IMR-90 (cell line): ENCODE results near the gene TCEAL5. TPM values are rescaled to one million over a fixed set of nuclear protein-coding genes. Genes with fewer than 3 reads are reported as not detected.

Experiments used
- ATAC-seq: fragments of 200-7000 bp; cut with Tn5 transposase; 2 replicates; pipeline ENCODE4 v1.9.1; 2020; ENCODE audit warnings: low read depth, mild to moderate bottlenecking, moderate library complexity
- BruUV-seq: library from RNA; stranded (reverse); fragments of 400-500 nt; replicated peaks from 2 replicates; lab custom pipeline; 2021; lab: Mats Ljungman, UMichigan
- CTCF ChIA-PET: fragments of 300-600 bp; formaldehyde crosslinking; extraction: SDS; loops from one replicate; lab custom pipeline; 2021; ENCODE audit warnings: antibody characterized with exemption; lab: Yijun Ruan, JAX
- POLR2A ChIA-PET: fragments of 300-600 bp; sonication (Branson Sonifier 250); formaldehyde crosslinking; loops from one replicate; lab custom pipeline; 2022; ENCODE audit warnings: antibody characterized with exemption; ENCODE audit not compliant: unreplicated experiment; lab: Charles Lee
- DNase-seq: peaks from one replicate; pipeline ENCODE4 v3.0.0; 2013
- H2AFZ ChIP-seq: replicated peaks from 2 replicates; pipeline ENCODE3; 2013; ENCODE audit warnings: low read length, mild to moderate bottlenecking; ENCODE audit not compliant: poor library complexity
- H2AK5ac ChIP-seq: 2 replicates; pipeline ENCODE4 v1.6.1; 2013; ENCODE audit warnings: low read depth, low read length, inconsistent platforms
- H2AK9ac ChIP-seq: replicated peaks from 2 replicates; pipeline ENCODE3; 2013; ENCODE audit warnings: mild to moderate bottlenecking, low read depth, low read length, moderate library complexity; ENCODE audit not compliant: poor library complexity
- H2BK120ac ChIP-seq: 2 replicates; pipeline ENCODE4 v1.6.1; 2013; ENCODE audit warnings: low read depth, low read length, inconsistent platforms
- H2BK15ac ChIP-seq: 3 replicates; pipeline ENCODE4 v1.6.1; 2013; ENCODE audit warnings: low read depth, low read length, inconsistent platforms
- H2BK20ac ChIP-seq: 2 replicates; pipeline ENCODE4 v1.6.1; 2013; ENCODE audit warnings: low read depth, mild to moderate bottlenecking, inconsistent platforms, low read length, moderate library complexity
- H2BK5ac ChIP-seq: 2 replicates; pipeline ENCODE4 v1.6.1; 2013; ENCODE audit warnings: mild to moderate bottlenecking, low read depth, low read length, inconsistent platforms; ENCODE audit not compliant: poor library complexity, severe bottlenecking
- H3K14ac ChIP-seq: replicated peaks from 2 replicates; pipeline ENCODE4 v1.6.1; 2013; ENCODE audit warnings: low read depth, low read length, inconsistent platforms
- H3K18ac ChIP-seq: 2 replicates; pipeline ENCODE4 v1.6.1; 2013; ENCODE audit warnings: low read depth, low read length, control low read depth
- H3K23ac ChIP-seq: 2 replicates; pipeline ENCODE4 v1.6.1; 2013; ENCODE audit warnings: low read depth, low read length, inconsistent platforms
- H3K27ac ChIP-seq: 2 replicates; pipeline ENCODE4 v1.5.1; 2013; ENCODE audit warnings: mild to moderate bottlenecking, control low read depth, low read length; ENCODE audit not compliant: insufficient read depth
- H3K27me3 ChIP-seq: 2 replicates; pipeline ENCODE4 v1.6.1; 2013; ENCODE audit warnings: low read length; ENCODE audit not compliant: control insufficient read depth, insufficient read depth
- H3K36me3 ChIP-seq: 2 replicates; pipeline ENCODE4 v1.6.1; 2013; ENCODE audit warnings: low read length, mixed read lengths; ENCODE audit not compliant: control insufficient read depth, insufficient read depth
- H3K4ac ChIP-seq: 2 replicates; pipeline ENCODE4 v1.6.1; 2013; ENCODE audit warnings: low read depth, low read length, inconsistent platforms
- H3K4me1 ChIP-seq: 2 replicates; pipeline ENCODE4 v1.6.1; 2013; ENCODE audit warnings: low read length, mixed read lengths; ENCODE audit not compliant: control insufficient read depth, insufficient read depth
- H3K4me2 ChIP-seq: 2 replicates; pipeline ENCODE4 v1.6.1; 2013; ENCODE audit warnings: low read depth, mild to moderate bottlenecking, control low read depth, low read length, moderate library complexity
- H3K4me3 ChIP-seq: 2 replicates; pipeline ENCODE4 v1.5.1; 2013; ENCODE audit warnings: low read depth, mild to moderate bottlenecking, control low read depth, low read length, moderate library complexity; ENCODE audit not compliant: insufficient read depth
- H3K56ac ChIP-seq: 2 replicates; pipeline ENCODE4 v1.6.1; 2013; ENCODE audit warnings: low read length, inconsistent platforms; ENCODE audit not compliant: insufficient read depth; ENCODE audit errors: extremely low read depth
- H3K79me1 ChIP-seq, 2 experiments: 2 replicates each; pipeline ENCODE4 v1.6.1; 2013; ENCODE audit warnings: low read length in 2 of 2, inconsistent platforms in 1 of 2, low read depth in 1 of 2
- H3K9ac ChIP-seq: 2 replicates; pipeline ENCODE4 v1.6.1; 2013; ENCODE audit warnings: low read depth, low read length, control low read depth
- H3K9me1 ChIP-seq: 2 replicates; pipeline ENCODE4 v1.6.1; 2013; ENCODE audit warnings: low read length, inconsistent platforms; ENCODE audit not compliant: insufficient read depth
- H3K9me3 ChIP-seq: 2 replicates; pipeline ENCODE4 v1.6.1; 2013; ENCODE audit warnings: low read length; ENCODE audit not compliant: control insufficient read depth, insufficient read depth
- H4K20me1 ChIP-seq: 2 replicates; pipeline ENCODE4 v1.6.1; 2013; ENCODE audit warnings: low read length, inconsistent platforms; ENCODE audit not compliant: insufficient read depth
- H4K5ac ChIP-seq: 2 replicates; pipeline ENCODE4 v1.6.1; 2013; ENCODE audit warnings: mild to moderate bottlenecking, low read depth, low read length, control low read depth
- H4K8ac ChIP-seq, 2 experiments: 2 replicates each; pipeline ENCODE4 v1.6.1; 2013; ENCODE audit warnings: low read depth in 2 of 2, low read length in 2 of 2, control low read depth in 1 of 2, inconsistent platforms in 1 of 2
- H4K91ac ChIP-seq: 2 replicates; pipeline ENCODE4 v1.6.1; 2013; ENCODE audit warnings: low read depth, low read length, inconsistent platforms; ENCODE audit not compliant: insufficient read depth
- BHLHE40 ChIP-seq: fragments of 150-350 bp; IDR thresholded peaks from 2 replicates; pipeline ENCODE4 v1.6.1; 2016; ENCODE audit warnings: mild to moderate bottlenecking, low read depth, low read length
- ELK1 ChIP-seq: fragments of 150-350 bp; IDR thresholded peaks from 2 replicates; pipeline ENCODE4 v1.6.1; 2016; ENCODE audit warnings: low read depth, mild to moderate bottlenecking, low read length, moderate library complexity, borderline replicate concordance
- MAFK ChIP-seq: IDR thresholded peaks from 2 replicates; pipeline ENCODE4 v1.6.1; 2012; ENCODE audit warnings: low read depth, low read length, improper control_type of control experiment
- MAZ ChIP-seq: IDR thresholded peaks from 2 replicates; pipeline ENCODE4 v1.6.1; 2012; ENCODE audit warnings: low read depth, mild to moderate bottlenecking, low read length, improper control_type of control experiment, moderate library complexity, borderline replicate concordance
- RCOR1 ChIP-seq: IDR thresholded peaks from 2 replicates; pipeline ENCODE4 v1.6.1; 2012; ENCODE audit warnings: mild to moderate bottlenecking, low read length, improper control_type of control experiment; ENCODE audit not compliant: insufficient replicate concordance
- RFX5 ChIP-seq: IDR thresholded peaks from 2 replicates; pipeline ENCODE4 v1.8.0; 2012; ENCODE audit warnings: low read depth, mild to moderate bottlenecking, low read length, moderate library complexity
- USF2 ChIP-seq: fragments of 150-350 bp; IDR thresholded peaks from 2 replicates; pipeline ENCODE4 v1.6.1; 2017; ENCODE audit warnings: mild to moderate bottlenecking, antibody characterized with exemption, low read length, low read depth
- WGBS, 2 experiments: methylation state at CpG; one replicate each; pipeline versions ENCODE4 v1.1.5 to v1.1.7; 2013; ENCODE audit warnings: missing lambda C conversion rate in 2 of 2; ENCODE audit not compliant: insufficient read length in 1 of 2; ENCODE audit errors: extremely low coverage in 2 of 2; 5-methylcytosine and 5-hydroxymethylcytosine counted together
- dilution Hi-C: fragments of 300-500 bp; cut with HindIII; formaldehyde crosslinking; loops from one replicate; pipeline ENCODE4 v1.14.3; 2018; ENCODE audit warnings: low sequenced_read_pairs; ENCODE audit not compliant: unreplicated experiment
- in situ Hi-C: fragments of 300-500 bp; cut with MboI; formaldehyde crosslinking; loops from 3 replicates; pipeline ENCODE4 v1.14.3; 2019; ENCODE audit warnings: low sequenced_read_pairs, inconsistent platforms, mixed read lengths
- intact Hi-C: fragments of 100-400 bp; cut with micrococcal nuclease; formaldehyde crosslinking; loops from 2 replicates; pipeline ENCODE4 v1.10.0; 2022
- polyA plus RNA-seq, 3 experiments: library from polyadenylated mRNA; depleted of rRNA; stranded (reverse); fragments of >200 nt; gene quantifications; 2 replicates each; pipeline ENCODE4 v1.2.3, GENCODE V29; 2012; ENCODE audit warnings: low replicate concordance in 1 of 3
- total RNA-seq: library from RNA; depleted of rRNA; stranded (reverse); fragments of >200 nt; gene quantifications from 2 replicates; pipeline ENCODE4 v1.2.3, GENCODE V29; 2012

Gene TCEAL5
- total and polyA plus RNA-seq, 2 of the 4 experiments (the other 2 are of a cell fraction): not detected

GRCh38 chrX:103250977-103251376, 25.6 kb downstream of the TCEAL5 start:
- TF ChIP-seq MAZ (no peak), BHLHE40 (no peak), RFX5 (no peak), ELK1 (no peak), USF2 (no peak), RCOR1 (no peak), MAFK (no peak)
- WGBS, 2 experiments: no CpG with 5 or more reads among the region's 5 CpGs
- H3K4me3 ChIP-seq: no peak overlapping the region
- no peak overlapping the region for H2BK15ac ChIP-seq
- POLR2A ChIA-PET: no interaction called here
- no peak overlapping the region for H2BK120ac ChIP-seq
- H3K4ac ChIP-seq: no peak overlapping the region
- DNase-seq (no peak), ATAC-seq (no peak)
- dilution Hi-C loops: no loop called here
- no peak overlapping the region for H2BK20ac ChIP-seq
- H3K79me1 ChIP-seq: peaks cover 0 to 17% of the 10 kb centered on the region in 2 experiments; a peak in 3 of 4 replicates
- peaks cover 2% of the 10 kb centered on the region; the same call in 1 of the 2 replicates for H3K36me3 ChIP-seq
- no peak overlapping the region for H4K91ac ChIP-seq
- H3K23ac ChIP-seq: no peak overlapping the region
- no peak overlapping the region for H4K5ac ChIP-seq
- intact Hi-C loops: no loop called here
- H4K8ac ChIP-seq: no peak overlapping the region
- H3K4me1 ChIP-seq: no peaks in the 10 kb centered on the region
- no peak overlapping the region for H3K27ac ChIP-seq
- no peaks in the 10 kb centered on the region for H3K9me1 ChIP-seq
- no peak overlapping the region for H3K4me2 ChIP-seq
- no peak overlapping the region for H2AK9ac ChIP-seq
- no peak overlapping the region for H3K18ac ChIP-seq
- CTCF ChIA-PET: interaction anchor here (0.7 kb wide), 1 partner anchor 217 kb away, joined by 3 read pairs; no protein-coding TSS in a partner anchor
- no TSS peak for BruUV-seq
- no peaks in the 10 kb centered on the region for H3K9me3 ChIP-seq
- peaks cover 4% of the 10 kb centered on the region; the same call in 1 of the 2 replicates for H4K20me1 ChIP-seq
- H2AFZ ChIP-seq: no peak overlapping the region
- H3K9ac ChIP-seq: no peak overlapping the region
- in situ Hi-C loops: no loop called here
- H3K14ac ChIP-seq: no peak overlapping the region
- no peak overlapping the region for H3K56ac ChIP-seq
- H2AK5ac ChIP-seq: no peak overlapping the region
- no peak overlapping the region for H2BK5ac ChIP-seq
- H3K27me3 ChIP-seq: peaks cover 2% of the 10 kb centered on the region; the same call in 1 of the 2 replicates
